22Rv1 (cell line): ENCODE data around the gene TC2N.

ENCODE experiments used
- H3K27ac ChIP-seq: fragments of 450-650 bp; 2 replicates; pipeline ENCODE4 v1.5.1; 2017
- ZFX ChIP-seq: fragments of 450-650 bp; IDR thresholded peaks from 2 replicates; pipeline ENCODE4 v1.6.1; 2017; ENCODE audit warnings: antibody characterized with exemption, borderline replicate concordance
- TF ChIP-seq, protein P1 (sequence below): fragments of 450-650 bp; IDR thresholded peaks from 2 replicates; pipeline ENCODE4 v1.5.1; 2017; ENCODE audit warnings: mild to moderate bottlenecking

TC2N gene

DNA sequence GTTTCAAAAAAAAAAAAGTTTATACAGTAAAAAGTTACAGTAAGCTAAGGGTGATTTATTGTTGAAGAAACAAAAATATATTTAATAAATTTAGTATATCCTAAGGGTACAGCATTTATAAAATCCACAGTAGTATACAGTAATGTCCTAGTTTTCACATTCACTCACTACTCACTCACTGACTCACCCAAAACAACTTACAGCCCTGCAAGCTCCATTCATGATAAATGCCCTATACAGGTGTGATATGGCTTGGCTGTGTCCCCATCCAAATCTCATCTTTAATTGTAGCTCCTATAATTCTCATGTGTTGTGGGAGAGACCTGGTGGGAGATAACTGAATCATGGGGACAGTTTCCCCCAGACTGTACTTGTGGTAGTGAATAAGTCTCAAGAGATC lies 61.7 kb downstream of the TC2N start:
- TF ChIP-seq ZFX: no peak
- TF ChIP-seq, protein P1, sequence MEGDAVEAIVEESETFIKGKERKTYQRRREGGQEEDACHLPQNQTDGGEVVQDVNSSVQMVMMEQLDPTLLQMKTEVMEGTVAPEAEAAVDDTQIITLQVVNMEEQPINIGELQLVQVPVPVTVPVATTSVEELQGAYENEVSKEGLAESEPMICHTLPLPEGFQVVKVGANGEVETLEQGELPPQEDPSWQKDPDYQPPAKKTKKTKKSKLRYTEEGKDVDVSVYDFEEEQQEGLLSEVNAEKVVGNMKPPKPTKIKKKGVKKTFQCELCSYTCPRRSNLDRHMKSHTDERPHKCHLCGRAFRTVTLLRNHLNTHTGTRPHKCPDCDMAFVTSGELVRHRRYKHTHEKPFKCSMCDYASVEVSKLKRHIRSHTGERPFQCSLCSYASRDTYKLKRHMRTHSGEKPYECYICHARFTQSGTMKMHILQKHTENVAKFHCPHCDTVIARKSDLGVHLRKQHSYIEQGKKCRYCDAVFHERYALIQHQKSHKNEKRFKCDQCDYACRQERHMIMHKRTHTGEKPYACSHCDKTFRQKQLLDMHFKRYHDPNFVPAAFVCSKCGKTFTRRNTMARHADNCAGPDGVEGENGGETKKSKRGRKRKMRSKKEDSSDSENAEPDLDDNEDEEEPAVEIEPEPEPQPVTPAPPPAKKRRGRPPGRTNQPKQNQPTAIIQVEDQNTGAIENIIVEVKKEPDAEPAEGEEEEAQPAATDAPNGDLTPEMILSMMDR: no peak
- H3K27ac ChIP-seq: no peak overlapping the region

DNA sequence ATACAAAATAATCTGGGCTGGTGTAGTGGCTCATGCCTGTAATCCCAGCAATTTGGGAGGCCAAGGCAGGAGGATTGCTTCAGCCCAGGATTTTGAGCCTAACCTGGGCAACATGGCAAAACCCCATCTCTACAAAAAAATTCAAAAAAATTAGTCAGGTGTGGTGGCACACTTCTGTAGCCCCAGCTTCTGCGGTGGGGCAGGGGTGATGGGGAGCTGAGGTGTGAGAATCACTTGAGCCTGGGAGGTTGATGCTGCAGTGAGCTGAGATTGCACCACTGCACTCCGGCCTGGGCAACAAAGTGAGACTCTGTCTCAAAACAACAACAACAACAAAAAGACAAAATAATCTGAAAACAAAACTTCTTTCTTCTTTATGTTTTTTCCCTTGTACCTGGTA lies 66.0 kb downstream of the TC2N start:
- no peak for TF ChIP-seq ZFX
- TF ChIP-seq, protein P1: no peak
- H3K27ac ChIP-seq: no peak overlapping the region

DNA sequence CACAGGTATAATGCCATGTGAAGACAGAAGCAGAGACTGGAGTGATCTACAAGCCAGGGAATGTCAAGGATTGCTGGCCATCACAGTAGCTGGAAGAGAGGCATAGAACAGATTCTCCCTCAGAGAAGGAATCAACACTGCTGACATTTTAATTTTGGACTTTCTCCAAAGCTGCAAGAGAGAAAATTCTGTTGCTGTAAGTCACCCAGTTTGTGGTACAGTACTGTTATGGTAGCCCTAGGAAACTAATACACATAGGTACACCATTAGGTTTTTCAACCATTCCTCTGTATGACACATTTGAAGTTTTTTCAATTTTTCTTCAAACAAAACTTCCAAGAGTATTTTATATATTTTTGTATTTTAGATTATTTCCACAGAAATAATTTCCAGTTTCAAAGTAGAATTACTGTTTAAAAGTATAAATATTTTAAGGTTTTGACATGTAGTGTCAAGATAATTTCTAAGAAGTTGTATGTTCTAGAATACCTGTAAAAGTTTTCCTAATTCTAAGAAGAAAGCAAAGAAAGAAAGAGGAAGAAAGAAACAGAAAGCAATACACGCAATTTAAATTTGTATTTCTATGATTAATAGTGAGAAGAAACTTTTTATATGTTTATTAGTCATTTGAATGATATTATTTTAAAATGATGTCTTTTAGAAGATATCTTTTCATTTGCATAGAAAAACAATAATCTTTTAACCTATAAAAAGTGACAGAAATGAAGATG lies 70.6 kb downstream of the TC2N start:
- TF ChIP-seq, protein P1: no peak
- TF ChIP-seq ZFX: no peak
- no peak overlapping the region for H3K27ac ChIP-seq

DNA sequence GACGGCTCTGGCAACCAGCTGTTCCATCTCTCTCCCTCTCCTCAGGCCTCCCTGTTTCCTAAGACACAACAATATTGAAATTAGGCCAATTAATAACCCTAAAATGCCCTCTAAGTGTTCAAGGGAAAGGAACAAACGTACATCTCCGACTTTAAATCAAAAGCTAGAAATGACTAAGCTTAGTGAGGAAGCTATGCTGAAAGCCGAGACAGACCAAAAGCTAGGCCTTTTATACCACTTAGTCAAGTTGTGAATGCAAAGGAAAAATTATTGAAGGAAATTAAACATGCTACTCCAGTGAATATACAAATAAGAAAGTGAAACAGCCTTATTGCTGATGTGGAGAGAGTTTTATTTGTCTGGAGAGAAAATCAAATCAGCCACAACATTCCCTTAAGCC lies 73.6 kb downstream of the TC2N start:
- no peak overlapping the region for H3K27ac ChIP-seq

DNA sequence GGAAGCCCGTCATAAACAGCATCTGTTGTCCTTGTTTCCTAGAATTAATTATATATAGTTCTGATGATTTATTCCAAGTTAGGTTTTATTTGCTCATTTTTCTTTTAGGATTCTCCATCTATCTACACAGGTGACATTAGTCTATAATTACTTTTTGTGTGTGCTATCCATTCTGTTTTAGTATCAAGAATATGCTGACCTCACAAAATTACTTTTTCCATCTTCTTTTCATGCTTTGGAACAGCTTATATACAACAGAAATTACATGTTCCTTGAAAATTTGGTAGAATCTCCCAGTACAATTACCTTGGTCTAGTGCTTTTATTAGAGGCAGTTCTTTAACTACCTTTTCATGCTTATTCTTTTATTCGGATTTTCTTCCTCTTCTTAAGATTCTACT lies 81.1 kb downstream of the TC2N start:
- TF ChIP-seq ZFX: no peak
- TF ChIP-seq, protein P1: no peak
- no peak overlapping the region for H3K27ac ChIP-seq

More for the DNA sequence above, 73.6 kb downstream of the TC2N start:
- TF ChIP-seq, protein P1: no peak
- no peak for TF ChIP-seq ZFX

DNA sequence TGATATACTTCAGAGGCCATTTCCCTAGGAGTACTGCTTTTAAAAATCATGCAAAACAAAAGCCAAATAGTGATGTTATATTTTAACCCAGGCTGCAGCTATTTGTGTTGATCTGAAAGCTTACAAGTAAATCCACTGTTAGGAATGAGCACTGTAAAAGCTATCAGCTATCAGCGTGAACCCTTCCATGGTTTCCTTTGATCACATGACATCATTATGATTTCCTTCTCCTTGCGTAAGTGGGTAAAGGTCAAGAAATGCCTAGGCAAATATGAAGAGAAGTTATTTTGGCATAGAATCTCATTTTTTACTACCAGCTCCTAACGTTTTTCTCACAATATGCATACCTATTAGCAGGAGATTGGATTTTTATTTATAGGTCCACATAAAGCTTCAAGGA lies 86.9 kb downstream of the TC2N start:
- no peak overlapping the region for H3K27ac ChIP-seq
- no peak for TF ChIP-seq ZFX
- TF ChIP-seq, protein P1: no peak

DNA sequence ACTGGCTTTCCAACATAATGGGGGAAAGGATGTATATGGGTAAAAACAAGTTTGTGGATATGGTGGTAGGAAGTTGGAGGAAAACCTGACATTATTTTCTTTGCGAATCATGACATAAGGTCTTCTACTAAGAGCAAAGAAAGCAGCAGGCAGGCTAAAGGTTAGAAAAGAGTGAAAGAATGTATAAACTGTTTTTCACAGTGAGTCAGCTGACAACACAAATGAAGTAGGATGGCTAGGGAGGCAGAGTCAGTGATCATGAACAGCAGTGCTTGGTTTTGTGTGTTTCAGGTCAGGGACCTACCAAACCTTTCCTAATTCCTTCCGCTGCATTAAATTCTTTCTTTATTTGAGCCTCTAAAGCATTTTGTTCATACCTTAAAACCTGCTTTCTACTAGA lies 89.1 kb downstream of the TC2N start:
- no peak overlapping the region for H3K27ac ChIP-seq
- TF ChIP-seq ZFX: no peak
- TF ChIP-seq, protein P1: no peak
